SK-N-SH (cell line): Measurements from ENCODE around the gene ARMC8. TPM values are rescaled to one million over a fixed set of nuclear protein-coding genes. Genes with fewer than 3 reads are reported as not detected.

Source experiments
- CTCF ChIA-PET: fragments of 300-600, 350-600 bp; formaldehyde crosslinking; extraction: SDS; loops from one replicate; lab custom pipeline; 2021; lab: Yijun Ruan, JAX
- POLR2A ChIA-PET: fragments of 350-600 bp; sonication (Branson Sonifier 250); formaldehyde crosslinking; extraction: SDS; loops from one replicate; lab custom pipeline; 2020; ENCODE audit warnings: antibody characterized with exemption, inconsistent platforms; lab: Yijun Ruan, JAX
- DNase-seq: peaks from one replicate; pipeline ENCODE4 v3.0.0; 2012
- H2AFZ ChIP-seq: fragments of 200-600 bp; sonication (generic); 2 replicates; pipeline ENCODE4 v1.8.1; 2016; ENCODE audit warnings: antibody characterized with exemption, mild to moderate bottlenecking, low read depth
- H3F3A ChIP-seq: fragments of 200-600 bp; sonication (generic); replicated peaks from 2 replicates; pipeline ENCODE3; 2016; ENCODE audit warnings: antibody characterized with exemption, mild to moderate bottlenecking; ENCODE audit not compliant: insufficient read depth
- H3K27ac ChIP-seq, 2 experiments: fragments of 200-500 bp in 1 of 2; fragments of 200-600 bp in 1 of 2; sonication (Bioruptor generic) in 1 of 2; sonication (generic), shearing (Covaris generic) in 1 of 2; 2 replicates each; pipeline versions ENCODE4 v1.5.1 to v1.6.1; 2014 to 2016; ENCODE audit warnings: low read depth in 2 of 2, inconsistent platforms in 1 of 2, low read length in 1 of 2, mild to moderate bottlenecking in 1 of 2, mixed read lengths in 1 of 2
- H3K27me3 ChIP-seq: fragments of 200-600 bp; sonication (generic), shearing (Covaris generic); 2 replicates; pipeline ENCODE4 v1.6.1; 2016; ENCODE audit warnings: mixed run types; ENCODE audit not compliant: insufficient read depth
- H3K36me3 ChIP-seq, 2 experiments: fragments of 200-500 bp in 1 of 2; fragments of 200-600 bp in 1 of 2; sonication (Bioruptor generic) in 1 of 2; sonication (generic) in 1 of 2; replicated peaks in 1 of 2; 2 replicates each; pipeline versions ENCODE3 to v1.5.1; 2014 to 2016; ENCODE audit warnings: low read length in 1 of 2, mild to moderate bottlenecking in 1 of 2; ENCODE audit not compliant: insufficient read depth in 2 of 2, control insufficient read depth in 1 of 2
- H3K4me1 ChIP-seq, 2 experiments: fragments of 200-500 bp in 1 of 2; fragments of 200-600 bp in 1 of 2; sonication (Bioruptor generic) in 1 of 2; sonication (generic), shearing (Covaris generic) in 1 of 2; 2 replicates each; pipeline versions ENCODE4 v1.5.1 to v1.6.1; 2014 to 2016; ENCODE audit warnings: low read depth in 1 of 2, low read length in 1 of 2, mixed run types in 1 of 2; ENCODE audit not compliant: insufficient read depth in 2 of 2, control insufficient read depth in 1 of 2
- H3K4me2 ChIP-seq: fragments of 200-600 bp; sonication (generic), shearing (Covaris generic); 2 replicates; pipeline ENCODE4 v1.6.1; 2017; ENCODE audit warnings: mixed run types
- H3K4me3 ChIP-seq, 2 experiments: fragments of 200-500 bp in 1 of 2; fragments of 200-600 bp in 1 of 2; sonication (Bioruptor generic) in 1 of 2; sonication (generic), shearing (Covaris generic) in 1 of 2; 2 replicates each; pipeline versions ENCODE4 v1.5.1 to v1.8.1; 2014 to 2016; ENCODE audit warnings: low read depth in 2 of 2, inconsistent platforms in 1 of 2, low read length in 1 of 2, mild to moderate bottlenecking in 1 of 2, mixed read lengths in 1 of 2, moderate library complexity in 1 of 2
- H3K79me2 ChIP-seq: fragments of 200-600 bp; sonication (generic); 2 replicates; pipeline ENCODE4 v1.8.1; 2017; ENCODE audit warnings: mild to moderate bottlenecking; ENCODE audit not compliant: insufficient read depth
- H3K9ac ChIP-seq: fragments of 200-600 bp; sonication (generic); 2 replicates; pipeline ENCODE4 v1.6.1; 2017; ENCODE audit warnings: mixed run types
- H3K9me2 ChIP-seq: fragments of 200-600 bp; sonication (generic); 2 replicates; pipeline ENCODE4 v1.6.1; 2017; ENCODE audit warnings: mixed run types
- H3K9me3 ChIP-seq: fragments of 200-600 bp; sonication (generic); 2 replicates; pipeline ENCODE4 v1.6.1; 2017; ENCODE audit warnings: mixed run types, mild to moderate bottlenecking, moderate library complexity
- H4K20me1 ChIP-seq: fragments of 200-600 bp; sonication (generic); 2 replicates; pipeline ENCODE4 v1.6.1; 2017; ENCODE audit warnings: mild to moderate bottlenecking, mixed run types; ENCODE audit not compliant: insufficient read depth
- FOSL2 ChIP-seq: IDR thresholded peaks from 2 replicates; pipeline ENCODE4 v1.4.0; 2012; ENCODE audit warnings: low read depth, mild to moderate bottlenecking, moderate library complexity, borderline replicate concordance
- FOXM1 ChIP-seq: IDR thresholded peaks from 2 replicates; pipeline ENCODE4 v1.4.0; 2012; ENCODE audit warnings: low read depth, mild to moderate bottlenecking
- MXI1 ChIP-seq: IDR thresholded peaks from 2 replicates; pipeline ENCODE4 v1.6.1; 2012; ENCODE audit warnings: mild to moderate bottlenecking, low read depth, low read length, improper control_type of control experiment
- TAF1 ChIP-seq: IDR thresholded peaks from 2 replicates; pipeline ENCODE4 v1.6.1; 2012; ENCODE audit warnings: low read depth, mild to moderate bottlenecking, low read length, moderate library complexity, borderline replicate concordance
- WGBS: methylation state at CpG from one replicate; pipeline ENCODE4 v1.1.6; 2017; ENCODE audit warnings: low lambda C conversion rate; 5-methylcytosine and 5-hydroxymethylcytosine counted together
- polyA plus RNA-seq, 3 experiments: library from polyadenylated mRNA; depleted of rRNA; stranded (reverse); fragments of >200 nt; gene quantifications; 2 replicates each; pipeline ENCODE4 v1.2.3, GENCODE V29; 2012
- TF ChIP-seq, protein P1 (sequence below): IDR thresholded peaks from 2 replicates; pipeline ENCODE4 v1.4.0; 2012; ENCODE audit warnings: low read depth, borderline replicate concordance
- TF ChIP-seq, protein P2 (sequence below): fragments of 200-600 bp; sonication (generic); IDR thresholded peaks from 2 replicates; pipeline ENCODE4 v1.6.1; 2017; ENCODE audit warnings: antibody characterized with exemption, mild to moderate bottlenecking, moderate library complexity
- TF ChIP-seq, protein P3 (sequence below): IDR thresholded peaks from 2 replicates; pipeline ENCODE4 v1.4.0; 2012; ENCODE audit warnings: low read depth

Gene ARMC8
- polyA plus RNA-seq, 1 of the 3 experiments (the other 2 are of a cell fraction): 35.5 TPM

DNA sequence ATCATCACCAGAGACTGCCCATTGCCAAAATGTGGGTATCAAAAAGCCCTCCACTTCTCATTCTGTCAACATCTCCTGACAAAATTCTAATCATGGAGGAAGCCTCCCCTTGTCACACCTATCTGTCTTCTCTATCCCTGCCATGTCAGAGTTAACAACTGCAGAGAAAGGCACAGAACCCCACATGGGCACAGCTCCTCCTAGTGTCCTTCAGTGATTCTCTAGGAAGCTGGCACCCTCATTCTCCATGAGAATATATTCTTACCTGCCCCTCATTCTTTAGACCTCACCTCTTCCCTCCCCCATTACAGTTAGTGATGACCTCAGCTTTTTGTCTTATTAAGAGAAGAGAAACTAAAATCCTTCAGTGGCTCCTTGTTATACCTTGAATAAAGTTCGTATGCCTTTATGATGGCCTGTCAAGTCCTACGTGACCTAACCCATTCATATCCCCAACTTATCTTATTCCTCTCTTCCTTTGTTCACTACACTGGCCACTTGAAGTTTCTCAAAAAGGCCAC lies 97.9 kb downstream of the ARMC8 start:
- no peaks in the 10 kb centered on the region for H3K9me3 ChIP-seq
- H4K20me1 ChIP-seq: no peaks in the 10 kb centered on the region
- CTCF ChIA-PET: interaction anchor here (2.6 kb wide), 1 partner anchor 14 kb away, joined by 8 read pairs; no protein-coding TSS in a partner anchor
- H3K79me2 ChIP-seq: no peaks in the 10 kb centered on the region
- H2AFZ ChIP-seq: no peak overlapping the region
- WGBS: 93% methylated on average over 2 of the region's 2 CpGs
- no peak overlapping the region for H3K4me3 ChIP-seq
- no peak for DNase-seq
- H3K27ac ChIP-seq: no peak overlapping the region
- no peaks in the 10 kb centered on the region for H3K9me2 ChIP-seq
- H3K4me2 ChIP-seq: no peak overlapping the region
- no peak overlapping the region for H3K9ac ChIP-seq
- no peaks in the 10 kb centered on the region for H3K4me1 ChIP-seq
- POLR2A ChIA-PET: no interaction called here
- TF ChIP-seq, protein P1, sequence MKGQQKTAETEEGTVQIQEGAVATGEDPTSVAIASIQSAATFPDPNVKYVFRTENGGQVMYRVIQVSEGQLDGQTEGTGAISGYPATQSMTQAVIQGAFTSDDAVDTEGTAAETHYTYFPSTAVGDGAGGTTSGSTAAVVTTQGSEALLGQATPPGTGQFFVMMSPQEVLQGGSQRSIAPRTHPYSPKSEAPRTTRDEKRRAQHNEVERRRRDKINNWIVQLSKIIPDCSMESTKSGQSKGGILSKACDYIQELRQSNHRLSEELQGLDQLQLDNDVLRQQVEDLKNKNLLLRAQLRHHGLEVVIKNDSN: no peak
- TF ChIP-seq, protein P2, sequence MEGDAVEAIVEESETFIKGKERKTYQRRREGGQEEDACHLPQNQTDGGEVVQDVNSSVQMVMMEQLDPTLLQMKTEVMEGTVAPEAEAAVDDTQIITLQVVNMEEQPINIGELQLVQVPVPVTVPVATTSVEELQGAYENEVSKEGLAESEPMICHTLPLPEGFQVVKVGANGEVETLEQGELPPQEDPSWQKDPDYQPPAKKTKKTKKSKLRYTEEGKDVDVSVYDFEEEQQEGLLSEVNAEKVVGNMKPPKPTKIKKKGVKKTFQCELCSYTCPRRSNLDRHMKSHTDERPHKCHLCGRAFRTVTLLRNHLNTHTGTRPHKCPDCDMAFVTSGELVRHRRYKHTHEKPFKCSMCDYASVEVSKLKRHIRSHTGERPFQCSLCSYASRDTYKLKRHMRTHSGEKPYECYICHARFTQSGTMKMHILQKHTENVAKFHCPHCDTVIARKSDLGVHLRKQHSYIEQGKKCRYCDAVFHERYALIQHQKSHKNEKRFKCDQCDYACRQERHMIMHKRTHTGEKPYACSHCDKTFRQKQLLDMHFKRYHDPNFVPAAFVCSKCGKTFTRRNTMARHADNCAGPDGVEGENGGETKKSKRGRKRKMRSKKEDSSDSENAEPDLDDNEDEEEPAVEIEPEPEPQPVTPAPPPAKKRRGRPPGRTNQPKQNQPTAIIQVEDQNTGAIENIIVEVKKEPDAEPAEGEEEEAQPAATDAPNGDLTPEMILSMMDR: peak; percentile 16; the same call in 1 of the 2 replicates
- TF ChIP-seq, all 33 proteins: peak for 1
- H3F3A ChIP-seq: no peaks in the 10 kb centered on the region
- peaks cover 24 to 44% of the 10 kb centered on the region in 2 experiments for H3K36me3 ChIP-seq
- no peaks in the 10 kb centered on the region for H3K27me3 ChIP-seq

DNA sequence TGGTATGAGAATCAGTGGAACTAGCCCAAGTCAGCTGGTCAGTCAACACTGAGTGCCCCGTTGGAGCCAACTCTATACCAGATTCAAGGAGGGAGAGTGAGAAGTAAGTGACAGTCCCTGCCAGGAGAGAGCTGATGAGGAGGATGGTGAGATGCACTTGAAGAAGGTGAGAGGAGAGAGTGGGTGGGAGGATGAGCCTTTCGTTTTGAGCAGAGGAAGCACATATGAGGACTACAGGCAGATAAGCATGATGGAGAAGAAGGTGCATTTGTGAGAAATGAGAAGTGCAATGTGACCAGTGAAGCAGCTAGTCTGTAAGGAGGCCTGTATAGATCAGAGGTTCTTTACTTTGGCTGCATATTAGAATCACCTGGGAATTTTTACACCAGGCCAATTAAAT lies 102.2 kb downstream of the ARMC8 start:
- Histone ChIP-seq H3K27me3 (no peaks in the 10 kb centered on the region), H3K36me3 (peaks cover 38 to 76% of the 10 kb centered on the region in 2 experiments), H3K9me3 (no peaks in the 10 kb centered on the region), H3F3A (no peaks in the 10 kb centered on the region), H3K79me2 (no peaks in the 10 kb centered on the region), H3K4me2 (no peak overlapping the region), H3K27ac (no peak overlapping the region), H4K20me1 (no peaks in the 10 kb centered on the region), H3K4me3 (no peak overlapping the region), H3K9ac (no peak overlapping the region), H3K4me1 (no peaks in the 10 kb centered on the region), H2AFZ (no peak overlapping the region), H3K9me2 (no peaks in the 10 kb centered on the region)
- CTCF ChIA-PET: no interaction called here
- POLR2A ChIA-PET: interaction anchor here (0.6 kb wide), 1 partner anchor 11 kb away, joined by 3 read pairs; no protein-coding TSS in a partner anchor
- WGBS: 97% methylated on average over 2 of the region's 2 CpGs
- DNase-seq: no peak
- TF ChIP-seq FOXM1: no peak

DNA sequence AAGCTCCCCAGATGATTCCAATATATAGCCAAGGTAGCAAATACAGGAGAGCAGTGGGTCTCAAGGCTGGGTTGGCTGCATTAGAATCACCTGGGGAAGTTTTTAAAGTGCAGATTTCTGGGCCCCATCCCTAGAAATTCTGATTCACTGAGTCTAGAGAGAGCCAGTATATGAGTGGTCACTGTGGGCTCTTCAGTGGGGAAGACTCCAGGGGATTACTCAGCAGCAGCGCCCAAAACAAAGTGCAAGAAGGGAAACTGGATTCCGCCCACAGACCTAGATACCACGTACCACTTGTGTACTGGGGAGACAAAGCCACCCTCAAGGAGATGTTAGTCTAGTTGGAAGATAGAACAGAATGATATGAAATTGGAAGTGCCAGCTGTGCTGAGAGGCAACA lies 102.6 kb downstream of the ARMC8 start:
- no peak overlapping the region for H3K27ac ChIP-seq
- H3K9ac ChIP-seq: no peak overlapping the region
- H3K4me2 ChIP-seq: no peak overlapping the region
- no peak for TF ChIP-seq MXI1
- TF ChIP-seq, protein P3, sequence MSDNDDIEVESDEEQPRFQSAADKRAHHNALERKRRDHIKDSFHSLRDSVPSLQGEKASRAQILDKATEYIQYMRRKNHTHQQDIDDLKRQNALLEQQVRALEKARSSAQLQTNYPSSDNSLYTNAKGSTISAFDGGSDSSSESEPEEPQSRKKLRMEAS: no peak
- TF ChIP-seq TAF1: no peak
- no peak for TF ChIP-seq FOSL2
- H3K4me3 ChIP-seq: no peak overlapping the region
- no peaks in the 10 kb centered on the region for H3K79me2 ChIP-seq
- POLR2A ChIA-PET: interaction anchor here (0.6 kb wide), 1 partner anchor 11 kb away, joined by 3 read pairs; no protein-coding TSS in a partner anchor
- no peak for DNase-seq
- no peaks in the 10 kb centered on the region for H3K4me1 ChIP-seq
- H3F3A ChIP-seq: no peaks in the 10 kb centered on the region
- no peaks in the 10 kb centered on the region for H3K9me3 ChIP-seq
- CTCF ChIA-PET: no interaction called here
- H4K20me1 ChIP-seq: no peaks in the 10 kb centered on the region
- H2AFZ ChIP-seq: no peak overlapping the region
- WGBS: 100% methylated on average over 3 of the region's 3 CpGs
- no peaks in the 10 kb centered on the region for H3K9me2 ChIP-seq
- H3K36me3 ChIP-seq: peaks cover 42 to 77% of the 10 kb centered on the region in 2 experiments
- H3K27me3 ChIP-seq: no peaks in the 10 kb centered on the region
